Measurements from ENCODE around the gene GSTM1. TPM values are rescaled to one million over a fixed set of nuclear protein-coding genes. Genes with fewer than 3 reads are reported as not detected.

Gene GSTM1
- total and polyA plus RNA-seq, 2 donors (not counting 3 experiments of a cell fraction or from before 2014, with no cell fraction given) = 35.5 TPM; not detected in 1

DNA sequence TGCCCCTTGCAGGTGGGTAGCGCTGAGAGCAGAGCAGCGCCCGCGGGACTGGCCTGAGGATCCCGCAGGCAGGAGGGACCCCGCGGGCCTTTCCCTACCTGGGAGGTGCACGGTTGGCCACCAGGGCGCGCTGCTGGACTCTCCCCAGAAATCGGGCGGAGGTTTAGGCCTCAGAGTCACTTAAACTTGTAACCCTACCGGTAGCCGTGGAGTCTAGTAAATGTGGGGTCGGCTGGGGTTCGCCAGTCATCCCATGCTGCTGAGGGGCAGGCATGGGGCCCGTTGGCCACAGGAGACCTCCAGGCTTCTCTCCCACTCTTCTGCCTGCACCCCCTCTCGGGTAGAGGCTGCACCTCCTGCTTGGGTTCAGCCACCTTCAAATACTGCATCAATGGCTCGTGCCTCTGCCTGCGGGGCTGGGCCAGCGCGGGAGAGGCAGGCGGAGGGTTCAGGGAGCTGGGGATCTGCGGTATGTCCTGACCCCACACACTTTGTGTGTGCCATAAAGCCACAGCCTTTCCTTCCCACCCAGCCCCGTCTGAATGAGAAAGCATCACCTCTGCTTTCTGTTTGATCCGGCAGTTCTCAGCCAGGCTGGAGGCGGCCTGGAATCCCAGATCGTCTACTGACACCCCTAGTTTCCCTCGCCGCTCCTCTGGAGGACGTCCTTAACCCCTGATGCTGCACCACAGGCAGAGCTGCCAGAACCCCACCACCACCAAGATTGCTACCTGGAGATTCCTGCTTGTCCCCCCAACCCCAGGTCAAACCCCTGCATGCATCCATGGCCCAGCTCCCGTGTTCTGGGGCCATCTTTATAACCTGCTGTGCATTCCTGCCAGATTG, 44.0 kb upstream of the GSTM1 start:
- no peak overlapping the region for H3K9ac ChIP-seq (replicated peaks; ENCODE audit: extremely low read depth, insufficient read depth, low read length)
- no TSS peak for BruUV-seq (replicated peaks)
- dilution Hi-C loops (cut with MboI; ENCODE audit: extremely low pct_ligation_motif_present, low sequenced_read_pairs) (no loop called here), intact Hi-C loops (cut with micrococcal nuclease) (loop anchor here (1.0 to 5.0 kb wide), 3 partner anchors 130 to 341 kb away; partner anchors contain the start of gene AHCYL1)
- DNase-seq (ENCODE audit: low read depth, low spot score) (peak; percentile 63), FAIRE-seq (peak; percentile 89)
- H3K27ac ChIP-seq (ENCODE audit: insufficient read depth, low read depth, low read length) = no peak overlapping the region
- H2AFZ ChIP-seq (ENCODE audit: low read depth, low read length) = peak overlapping the region; percentile 88
- H3K27me3 ChIP-seq (ENCODE audit: control insufficient read depth in 2 of 2, insufficient read depth in 2 of 2, low read length in 2 of 2) = no peaks in the 10 kb centered on the region
- no peaks in the 10 kb centered on the region for H3K9me3 ChIP-seq (replicated peaks; ENCODE audit: control insufficient read depth, insufficient read depth, low read length)
- no peaks in the 10 kb centered on the region for H3K4me1 ChIP-seq (ENCODE audit: control insufficient read depth, extremely low read depth, insufficient read depth, low read length)
- no peak overlapping the region for H3K4me3 ChIP-seq (replicated peaks in 1 of 3; ENCODE audit: insufficient read depth in 1 of 3, low read depth in 1 of 3, low read length in 3 of 3)
- no peaks in the 10 kb centered on the region for H3K36me3 ChIP-seq (ENCODE audit: control insufficient read depth in 2 of 2, extremely low read depth in 1 of 2, insufficient read depth in 2 of 2, low read length in 2 of 2)
- TF ChIP-seq FOS (IDR thresholded peaks at IDR 0.05; ENCODE audit: borderline replicate concordance, insufficient read depth, low read length) = no peak
- TF ChIP-seq CTCF (IDR thresholded peaks at IDR 0.05; ENCODE audit: extremely low read depth in 1 of 2, insufficient read depth in 1 of 2, low read depth in 1 of 2, low read length in 2 of 2) = peak; percentile 86 to 97
- no peaks in the 10 kb centered on the region for H4K20me1 ChIP-seq (replicated peaks; ENCODE audit: control insufficient read depth, extremely low read depth, insufficient read depth, low read length)
- H3K9me1 ChIP-seq (replicated peaks; ENCODE audit: control insufficient read depth, extremely low read depth, insufficient read depth, low read length) = no peaks in the 10 kb centered on the region
- ChIA-PET POLR2A (no interaction called here), CTCF (interaction anchor here (0.7 to 2.2 kb wide), 7 partner anchors 60 to 341 kb away, joined by 3 to 17 read pairs (median 5); partner anchors contain the start of gene AHCYL1)
- H3K79me2 ChIP-seq (ENCODE audit: control insufficient read depth, insufficient read depth, low read length) = no peaks in the 10 kb centered on the region
- H3K4me2 ChIP-seq (ENCODE audit: insufficient read depth, low read length) = no peak overlapping the region

DNA sequence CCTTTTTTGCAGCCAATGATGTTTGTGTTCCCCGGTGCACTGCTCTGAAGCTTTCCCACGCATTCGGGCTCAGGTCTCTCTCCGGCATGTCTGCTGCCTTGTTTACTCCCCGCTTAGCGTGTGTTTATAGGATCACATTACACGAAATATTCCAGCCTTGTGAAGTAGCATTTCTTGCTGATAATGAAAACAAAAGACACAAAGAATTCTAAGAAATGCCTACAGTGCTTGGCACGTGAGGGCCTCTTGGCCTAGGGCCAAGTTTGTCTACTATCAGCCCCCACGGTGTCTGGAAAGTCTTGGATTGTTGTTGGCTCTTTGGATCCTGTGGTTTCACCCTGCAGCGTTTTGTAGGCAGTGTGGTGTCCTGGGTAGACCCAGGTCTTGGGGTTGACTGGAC, 42.9 kb upstream of the GSTM1 start:
- no peak overlapping the region for H2AFZ ChIP-seq (ENCODE audit: low read depth, low read length)
- CTCF ChIA-PET = interaction anchor here (1.2 to 2.2 kb wide), 4 partner anchors 99 to 340 kb away, joined by 3 to 17 read pairs (median 8); partner anchors contain the start of gene AHCYL1

More for the DNA sequence above, 42.9 kb upstream of the GSTM1 start:
- no peaks in the 10 kb centered on the region for H4K20me1 ChIP-seq (replicated peaks; ENCODE audit: control insufficient read depth, extremely low read depth, insufficient read depth, low read length)
- H3K27me3 ChIP-seq (ENCODE audit: control insufficient read depth in 2 of 2, insufficient read depth in 2 of 2, low read length in 2 of 2) = no peaks in the 10 kb centered on the region
- no peak overlapping the region for H3K4me2 ChIP-seq (ENCODE audit: insufficient read depth, low read length)
- intact Hi-C loops (cut with micrococcal nuclease) = loop anchor here (5.0 kb wide), 1 partner anchor 147 kb away; no protein-coding TSS in a partner anchor
- peak; percentile 67 for DNase-seq (ENCODE audit: low read depth, low spot score)
- TF ChIP-seq CTCF (IDR thresholded peaks at IDR 0.05; ENCODE audit: extremely low read depth in 1 of 2, insufficient read depth in 1 of 2, low read depth in 1 of 2, low read length in 2 of 2) (no peak), POLR2AphosphoS5 (IDR thresholded peaks at IDR 0.05; ENCODE audit: insufficient read depth, low read depth, low read length) (no peak), POLR2A (IDR thresholded peaks at IDR 0.05; ENCODE audit: low read depth, low read length) (no peak), GATA2 (IDR thresholded peaks at IDR 0.05; ENCODE audit: insufficient read depth, insufficient read length, low read depth, low read length) (no peak)
- TF ChIP-seq, protein P1, sequence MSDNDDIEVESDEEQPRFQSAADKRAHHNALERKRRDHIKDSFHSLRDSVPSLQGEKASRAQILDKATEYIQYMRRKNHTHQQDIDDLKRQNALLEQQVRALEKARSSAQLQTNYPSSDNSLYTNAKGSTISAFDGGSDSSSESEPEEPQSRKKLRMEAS (IDR thresholded peaks at IDR 0.05; ENCODE audit: insufficient read depth, insufficient read length) = no peak
- no peak overlapping the region for H3K27ac ChIP-seq (ENCODE audit: insufficient read depth, low read depth, low read length)
- H3K9me3 ChIP-seq (replicated peaks; ENCODE audit: control insufficient read depth, insufficient read depth, low read length) = no peaks in the 10 kb centered on the region
- H3K36me3 ChIP-seq (ENCODE audit: control insufficient read depth in 2 of 2, extremely low read depth in 1 of 2, insufficient read depth in 2 of 2, low read length in 2 of 2) = no peaks in the 10 kb centered on the region
- FAIRE-seq = no peak
- no peaks in the 10 kb centered on the region for H3K79me2 ChIP-seq (ENCODE audit: control insufficient read depth, insufficient read depth, low read length)
- H3K9me1 ChIP-seq (replicated peaks; ENCODE audit: control insufficient read depth, extremely low read depth, insufficient read depth, low read length) = no peaks in the 10 kb centered on the region
- no peak overlapping the region for H3K9ac ChIP-seq (replicated peaks; ENCODE audit: extremely low read depth, insufficient read depth, low read length)
- H3K4me1 ChIP-seq (ENCODE audit: control insufficient read depth, extremely low read depth, insufficient read depth, low read length) = no peaks in the 10 kb centered on the region
- no TSS peak for BruUV-seq (replicated peaks)
- POLR2A ChIA-PET = no interaction called here
- dilution Hi-C loops (cut with MboI; ENCODE audit: extremely low pct_ligation_motif_present, low sequenced_read_pairs) = no loop called here
- no peak overlapping the region for H3K4me3 ChIP-seq (replicated peaks in 1 of 3; ENCODE audit: insufficient read depth in 1 of 3, low read depth in 1 of 3, low read length in 3 of 3)

Data from endothelial cell of umbilical vein (primary cell).